GM12865 (cell line): ENCODE results near the gene C4orf51.

Experiments
- DNase-seq: peaks from one replicate; pipeline ENCODE4 v3.0.0; 2010; ENCODE audit warnings: low read depth
- H3K4me3 ChIP-seq: 2 replicates; pipeline ENCODE4 v1.5.1; 2011; ENCODE audit warnings: mild to moderate bottlenecking, low read depth, low read length, control low read depth
- TF ChIP-seq, protein P1 (sequence below): IDR thresholded peaks from 2 replicates; pipeline ENCODE4 v1.5.1; 2011; ENCODE audit warnings: low read length, control low read depth, low read depth, inconsistent platforms; ENCODE audit not compliant: insufficient read depth; ENCODE audit errors: missing control alignments

The C4orf51 gene

DNA sequence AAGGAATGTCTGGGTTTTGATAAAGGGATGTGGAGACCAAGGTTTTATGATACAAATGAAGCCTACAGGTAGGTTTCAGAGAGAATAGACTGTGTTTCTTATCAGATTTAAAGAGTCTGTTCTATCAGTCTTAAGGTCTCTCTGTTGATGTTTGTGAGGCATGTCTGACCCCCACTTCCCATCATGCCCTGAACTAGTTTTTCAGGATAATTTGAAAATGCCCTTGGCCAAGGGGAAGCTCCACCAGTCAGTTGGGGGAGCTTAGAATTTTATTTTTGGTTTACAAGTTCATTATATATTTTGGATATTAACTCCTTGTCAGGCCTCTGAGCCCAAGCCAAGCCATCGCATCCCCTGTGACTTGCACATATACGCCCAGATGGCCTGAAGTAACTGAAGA is 18.6 kb downstream of the C4orf51 start:
- H3K4me3 ChIP-seq, result no peak overlapping the region
- TF ChIP-seq, protein P1, sequence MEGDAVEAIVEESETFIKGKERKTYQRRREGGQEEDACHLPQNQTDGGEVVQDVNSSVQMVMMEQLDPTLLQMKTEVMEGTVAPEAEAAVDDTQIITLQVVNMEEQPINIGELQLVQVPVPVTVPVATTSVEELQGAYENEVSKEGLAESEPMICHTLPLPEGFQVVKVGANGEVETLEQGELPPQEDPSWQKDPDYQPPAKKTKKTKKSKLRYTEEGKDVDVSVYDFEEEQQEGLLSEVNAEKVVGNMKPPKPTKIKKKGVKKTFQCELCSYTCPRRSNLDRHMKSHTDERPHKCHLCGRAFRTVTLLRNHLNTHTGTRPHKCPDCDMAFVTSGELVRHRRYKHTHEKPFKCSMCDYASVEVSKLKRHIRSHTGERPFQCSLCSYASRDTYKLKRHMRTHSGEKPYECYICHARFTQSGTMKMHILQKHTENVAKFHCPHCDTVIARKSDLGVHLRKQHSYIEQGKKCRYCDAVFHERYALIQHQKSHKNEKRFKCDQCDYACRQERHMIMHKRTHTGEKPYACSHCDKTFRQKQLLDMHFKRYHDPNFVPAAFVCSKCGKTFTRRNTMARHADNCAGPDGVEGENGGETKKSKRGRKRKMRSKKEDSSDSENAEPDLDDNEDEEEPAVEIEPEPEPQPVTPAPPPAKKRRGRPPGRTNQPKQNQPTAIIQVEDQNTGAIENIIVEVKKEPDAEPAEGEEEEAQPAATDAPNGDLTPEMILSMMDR, result no peak
- no peak for DNase-seq

DNA sequence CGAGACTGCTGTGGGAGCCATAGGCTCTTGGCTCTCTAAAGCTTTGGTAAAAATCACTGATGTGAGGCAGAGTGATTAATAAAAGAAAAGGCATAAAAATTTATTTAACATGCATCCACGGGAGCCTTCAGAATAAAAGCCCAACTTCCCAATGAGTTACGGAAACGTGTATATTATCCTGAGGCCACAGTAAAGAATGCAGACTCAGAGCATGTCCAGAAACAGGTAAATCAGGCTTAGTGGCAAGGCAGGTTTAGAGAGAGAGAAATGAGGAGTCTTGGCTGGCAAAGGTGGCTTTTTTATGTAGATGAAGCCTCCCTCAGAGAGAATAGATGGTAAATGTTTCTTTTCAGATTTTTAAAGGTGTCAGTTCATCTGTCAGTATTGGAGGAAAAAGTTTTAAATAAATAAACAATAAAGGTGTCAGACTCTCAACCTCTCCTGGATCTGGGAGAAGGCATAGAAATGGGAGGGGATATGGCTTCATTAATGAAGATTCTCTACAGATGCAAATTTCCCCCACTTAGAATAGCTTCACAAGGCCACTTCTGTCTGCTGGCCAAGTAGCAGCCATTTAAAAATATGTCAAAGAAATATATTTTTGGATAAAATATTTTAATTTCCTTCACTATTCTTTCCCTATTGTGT is 24.0 kb downstream of the C4orf51 start:
- no peak overlapping the region for H3K4me3 ChIP-seq
- TF ChIP-seq, protein P1, result no peak
- DNase-seq, result no peak

DNA sequence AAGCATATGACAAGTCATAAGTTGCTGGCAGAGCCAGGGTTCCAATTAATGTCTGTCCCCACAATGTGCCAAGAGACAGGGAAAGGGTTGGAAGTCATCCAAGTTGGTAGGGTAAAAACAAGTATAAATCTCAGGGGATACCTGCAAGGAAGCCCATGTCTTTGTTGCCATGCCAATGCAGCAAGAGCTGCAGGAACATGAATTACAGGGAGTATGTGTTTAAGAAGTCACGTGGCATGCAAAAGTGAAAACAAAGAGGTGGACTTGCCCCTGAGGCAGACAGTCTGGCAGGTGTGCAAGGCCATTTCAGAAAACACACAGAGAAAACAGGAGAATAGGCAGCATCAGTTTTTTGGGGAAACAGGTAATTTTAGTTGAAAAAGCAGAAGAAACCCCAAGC is 29.4 kb downstream of the C4orf51 start:
- no peak for DNase-seq
- no peak overlapping the region for H3K4me3 ChIP-seq
- TF ChIP-seq, protein P1, result no peak

DNA sequence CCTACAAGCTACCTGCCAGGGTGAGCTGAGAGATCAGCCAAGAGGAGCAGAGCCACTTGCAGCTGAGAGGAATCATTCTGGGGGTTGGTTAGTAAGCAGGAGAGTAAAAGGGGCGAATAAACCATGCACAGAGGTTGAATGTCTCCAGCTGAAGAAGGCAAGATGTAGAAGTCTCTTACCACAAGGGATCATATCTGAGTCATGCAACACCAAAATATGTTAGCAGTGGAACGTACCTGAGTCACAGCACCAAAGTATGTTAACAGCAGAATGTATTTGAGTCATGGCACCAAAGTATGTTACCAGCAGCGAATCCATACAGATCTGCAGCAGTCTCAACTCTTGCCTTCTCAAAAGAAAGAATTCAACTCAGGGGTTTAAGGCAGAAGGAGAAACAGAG is 29.9 kb downstream of the C4orf51 start:
- TF ChIP-seq, protein P1, result no peak
- peak; percentile 36 for DNase-seq
- H3K4me3 ChIP-seq, result no peak overlapping the region

DNA sequence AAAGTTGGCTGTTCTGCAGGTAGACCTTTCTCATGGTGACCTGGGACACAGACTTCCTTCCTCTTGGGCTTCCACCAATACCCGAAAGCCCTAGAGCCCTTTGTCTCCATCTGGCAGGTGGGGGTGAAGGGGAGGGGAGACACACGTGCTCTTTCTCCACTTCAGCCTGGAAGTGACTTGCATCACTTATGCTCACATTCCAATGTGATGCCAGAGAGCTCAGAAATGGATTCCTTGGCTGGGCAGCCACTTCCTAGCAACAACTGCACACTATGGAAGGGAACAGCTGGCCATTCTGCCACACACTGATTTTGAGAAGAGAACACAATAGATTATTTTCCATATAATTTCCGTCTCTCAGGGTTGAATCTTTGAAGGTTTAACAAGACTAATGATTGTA is 36.3 kb downstream of the C4orf51 start:
- TF ChIP-seq, protein P1, result no peak
- H3K4me3 ChIP-seq, result no peak overlapping the region
- DNase-seq, result no peak

DNA sequence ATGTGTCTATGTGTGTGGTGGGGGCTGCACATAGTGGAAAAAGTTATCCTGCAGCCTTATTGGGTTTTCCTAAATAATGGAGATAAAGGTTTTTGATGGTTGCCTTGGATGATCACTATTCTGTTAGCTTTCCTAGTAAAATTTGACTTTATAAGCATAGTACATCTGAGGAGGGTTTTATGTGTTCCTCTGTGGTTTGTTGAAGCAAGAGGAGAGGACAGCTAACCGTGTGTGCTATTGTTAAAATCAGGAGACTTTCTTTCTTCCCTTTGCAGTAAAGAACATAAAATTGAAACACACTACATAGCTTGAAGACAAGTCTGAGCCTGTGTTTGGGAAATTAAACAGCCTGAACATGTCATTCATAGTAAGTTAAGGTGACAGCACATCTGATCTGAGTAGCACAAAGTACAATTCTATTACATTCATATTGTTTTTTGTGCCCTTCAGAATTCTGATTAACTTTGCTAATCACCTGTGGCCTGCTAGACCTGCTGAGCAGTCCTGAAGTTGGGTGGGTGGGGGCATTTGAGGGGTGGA is 36.8 kb downstream of the C4orf51 start:
- TF ChIP-seq, protein P1, result no peak
- H3K4me3 ChIP-seq, result no peak overlapping the region
- DNase-seq, result no peak
